GM18505 (cell line): ENCODE data around the gene PSMD11.

ENCODE experiments used
- ATAC-seq: cut with Tn5 transposase; IDR thresholded peaks from one replicate; pipeline ENCODE4 v1.9.1; 2021; ENCODE audit not compliant: unreplicated experiment
- POLR2A ChIP-seq: IDR thresholded peaks from 4 replicates; pipeline ENCODE4 v1.6.1; 2011; ENCODE audit warnings: borderline replicate concordance; ENCODE audit not compliant: insufficient read depth, insufficient read length; ENCODE audit errors: extremely low read depth

PSMD11 gene

DNA sequence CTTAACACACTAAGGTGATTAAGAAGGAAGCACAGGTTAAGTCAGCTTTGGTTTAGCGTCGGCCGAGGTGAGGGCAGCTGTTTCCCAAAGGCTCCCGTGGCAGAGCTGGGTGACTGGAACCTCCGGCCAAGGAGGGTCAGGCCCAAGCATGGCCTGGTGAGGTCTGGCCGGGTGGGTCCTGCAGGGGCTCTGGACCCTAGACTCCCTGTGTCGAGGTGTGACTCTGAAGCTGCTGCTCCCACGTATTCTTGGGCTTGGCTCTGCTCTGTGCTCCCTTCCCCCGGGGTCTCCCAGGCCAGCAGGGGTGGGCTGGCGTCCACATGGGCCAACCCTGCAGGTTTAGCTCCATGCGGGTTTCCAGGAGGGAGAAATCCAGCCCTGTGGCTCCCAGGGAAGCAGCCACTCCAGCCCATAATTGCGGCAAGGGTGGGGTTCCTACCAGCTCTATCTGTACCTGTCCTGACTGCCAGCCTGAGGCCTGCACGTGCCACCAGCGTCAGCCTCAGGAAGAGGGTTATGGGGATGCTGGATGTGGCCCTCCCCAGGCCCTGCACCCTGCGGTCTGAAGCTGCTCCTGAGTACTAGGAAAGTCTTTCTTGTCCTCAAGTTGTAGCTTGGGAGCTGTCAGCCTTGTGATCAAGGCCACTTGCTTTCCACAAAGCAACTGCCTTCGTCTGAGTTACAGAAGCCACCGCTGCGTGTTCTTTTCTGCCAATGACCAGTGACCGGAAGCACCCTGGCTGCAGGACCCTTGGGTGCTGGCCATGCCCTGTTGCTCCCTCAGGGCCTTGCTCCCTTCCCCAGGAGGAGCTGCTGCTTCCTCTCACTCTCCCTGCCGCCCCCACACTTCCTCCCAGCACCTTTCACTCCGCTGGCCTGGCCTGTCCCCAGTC is 47.3 kb downstream of the PSMD11 start:
- ATAC-seq: no peak
- TF ChIP-seq POLR2A: peak; percentile 57

DNA sequence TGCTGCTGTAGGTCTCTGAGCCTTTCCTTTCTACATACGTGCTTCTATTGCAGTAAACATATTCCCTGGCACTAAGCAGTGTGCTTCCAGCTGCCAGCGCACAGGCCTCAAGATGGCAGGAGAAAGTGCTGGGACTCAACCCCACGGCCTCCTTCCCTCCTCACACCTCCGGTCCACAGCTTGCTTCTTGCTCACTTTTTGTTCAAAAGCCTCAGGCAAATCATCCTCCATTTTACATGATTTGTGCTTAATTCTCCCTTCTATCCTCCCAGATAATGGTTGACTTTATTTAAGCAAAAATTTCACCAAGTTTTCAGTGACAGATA is 47.9 kb downstream of the PSMD11 start:
- TF ChIP-seq POLR2A: no peak
- ATAC-seq: no peak

- no peak for ATAC-seq
- TF ChIP-seq POLR2A: no peak
These were observed 48.5 kb downstream of the PSMD11 start for GRCh38 chr17:32492648-32493289.

GRCh38 chr17:32493571-32493970 is 49.3 kb downstream of the PSMD11 start:
- ATAC-seq: no peak
- TF ChIP-seq POLR2A: no peak

DNA sequence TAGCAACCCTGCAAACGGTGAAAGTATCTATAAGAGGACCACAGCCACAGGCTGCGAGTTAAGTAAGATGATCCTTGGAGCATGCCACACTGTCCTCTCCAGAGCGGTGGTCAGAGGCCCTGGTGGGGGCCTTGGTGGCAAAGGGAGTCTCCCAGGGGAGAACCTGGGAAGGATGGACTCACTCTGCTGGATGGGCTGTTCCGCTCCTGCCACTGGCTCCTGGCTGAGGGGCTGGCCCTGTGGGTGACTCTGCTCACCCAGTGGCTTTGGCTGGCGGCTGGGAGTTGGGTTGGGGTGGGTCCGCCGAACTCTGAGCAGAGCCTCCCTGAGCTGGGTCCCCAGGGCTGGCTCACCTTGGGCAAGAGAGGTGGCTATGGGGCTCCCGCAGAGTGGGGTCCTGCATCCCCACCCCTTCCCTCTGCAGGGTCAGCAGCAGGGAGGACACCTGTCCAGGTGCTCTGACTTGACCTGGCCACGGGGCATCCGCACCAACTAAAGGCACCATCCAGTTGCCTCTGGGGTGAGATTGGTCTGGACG is 49.7 kb downstream of the PSMD11 start:
- no peak for TF ChIP-seq POLR2A

DNA sequence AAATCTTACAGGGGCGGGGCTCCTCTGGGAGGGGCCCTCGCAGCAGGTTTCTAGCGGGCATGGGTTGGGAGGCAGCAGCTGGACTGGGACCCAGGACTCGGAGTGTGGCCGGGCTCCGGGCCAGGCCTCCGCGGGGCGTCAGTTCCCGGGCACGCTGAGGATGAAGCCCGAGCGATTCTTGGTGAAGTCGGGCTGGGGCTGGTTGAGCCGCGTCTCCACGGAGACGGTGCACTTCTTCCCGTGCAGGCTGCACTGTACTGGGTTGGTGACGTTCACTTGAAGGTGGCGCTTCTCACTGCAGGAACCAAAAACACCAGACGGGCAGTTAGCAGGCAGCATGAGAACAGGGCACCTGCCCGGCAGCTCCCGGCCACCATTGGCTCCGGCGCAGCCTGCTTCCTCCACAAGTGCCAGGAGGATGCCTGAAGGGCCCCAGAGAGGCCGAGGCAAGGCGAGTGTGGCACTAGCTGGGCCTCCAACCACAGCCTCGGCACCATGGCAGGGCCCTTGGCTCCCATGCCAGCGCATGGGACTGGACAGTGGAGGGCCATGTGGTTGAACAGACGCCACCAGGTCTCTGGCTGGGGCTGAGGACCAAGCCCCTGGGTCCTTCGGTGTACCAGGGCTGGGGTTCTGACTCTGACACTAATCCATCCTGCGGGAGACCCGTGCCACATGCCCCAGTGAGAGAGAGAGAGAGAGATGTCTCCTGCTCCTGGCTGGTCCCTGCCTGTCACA is 50.5 kb downstream of the PSMD11 start:
- TF ChIP-seq POLR2A: no peak
- no peak for ATAC-seq

More for the DNA sequence above, 49.7 kb downstream of the PSMD11 start:
- ATAC-seq: no peak

GRCh38 chr17:32495359-32496231 is 51.3 kb downstream of the PSMD11 start:
- ATAC-seq: no peak
- TF ChIP-seq POLR2A: no peak

GRCh38 chr17:32496395-32497073 is 52.2 kb downstream of the PSMD11 start:
- TF ChIP-seq POLR2A: no peak
- no peak for ATAC-seq

DNA sequence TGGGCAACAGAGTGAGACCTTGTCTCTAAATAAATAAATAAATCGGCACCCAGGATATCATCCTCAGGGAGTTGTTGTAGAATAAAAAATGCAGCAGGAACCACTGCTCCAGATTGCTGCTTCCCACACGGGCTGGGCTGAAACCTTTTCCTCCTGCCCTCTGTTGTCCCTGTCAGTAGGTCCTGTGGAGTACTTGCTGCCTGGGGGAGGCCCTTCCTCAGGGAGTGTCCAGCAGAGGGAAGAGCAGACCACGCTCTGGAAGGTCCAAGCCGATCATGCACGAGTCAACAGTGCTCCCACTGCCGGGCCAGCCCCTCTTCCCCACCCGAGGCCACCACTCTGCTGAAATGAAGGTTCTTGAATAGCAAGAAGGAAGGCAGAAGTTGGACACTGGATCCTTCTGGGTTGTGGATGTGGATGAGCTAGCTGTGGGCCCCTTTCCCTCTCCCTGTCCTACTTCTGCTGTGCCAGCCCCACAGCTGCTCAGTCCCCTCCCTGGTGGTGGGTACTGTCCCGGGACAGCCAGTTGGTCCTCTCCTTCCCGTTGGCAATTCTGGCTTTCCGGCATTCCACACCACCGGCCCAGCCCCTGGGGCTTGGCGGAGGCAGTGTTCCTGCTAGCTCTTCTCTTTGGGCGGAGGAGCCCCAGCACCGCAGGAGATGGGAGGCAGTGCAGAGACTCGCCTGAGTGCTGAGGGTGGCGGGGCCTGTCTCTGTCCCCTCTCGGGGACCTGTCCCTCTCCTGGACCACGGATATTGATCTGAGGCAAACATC is 53.3 kb downstream of the PSMD11 start:
- no peak for ATAC-seq
- no peak for TF ChIP-seq POLR2A

DNA sequence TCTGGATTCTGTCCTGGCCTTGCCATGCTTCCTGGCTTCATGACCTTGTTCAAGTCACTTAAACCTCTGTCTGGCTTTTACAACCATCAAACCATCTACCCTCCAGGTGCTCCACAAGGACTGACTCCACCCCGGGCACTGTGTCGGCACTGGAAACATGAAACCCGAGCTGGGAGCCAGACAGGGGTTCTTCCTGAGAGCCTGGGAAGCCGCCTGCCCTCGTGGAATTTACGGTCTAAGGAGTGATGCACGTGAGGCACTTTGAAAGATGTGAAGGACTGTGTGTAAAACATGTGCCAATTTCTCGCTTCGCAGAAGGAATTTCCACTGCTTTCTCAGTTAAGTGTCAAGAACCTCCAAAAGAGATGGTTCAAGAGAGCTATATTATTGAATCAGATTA is 54.1 kb downstream of the PSMD11 start:
- no peak for TF ChIP-seq POLR2A

DNA sequence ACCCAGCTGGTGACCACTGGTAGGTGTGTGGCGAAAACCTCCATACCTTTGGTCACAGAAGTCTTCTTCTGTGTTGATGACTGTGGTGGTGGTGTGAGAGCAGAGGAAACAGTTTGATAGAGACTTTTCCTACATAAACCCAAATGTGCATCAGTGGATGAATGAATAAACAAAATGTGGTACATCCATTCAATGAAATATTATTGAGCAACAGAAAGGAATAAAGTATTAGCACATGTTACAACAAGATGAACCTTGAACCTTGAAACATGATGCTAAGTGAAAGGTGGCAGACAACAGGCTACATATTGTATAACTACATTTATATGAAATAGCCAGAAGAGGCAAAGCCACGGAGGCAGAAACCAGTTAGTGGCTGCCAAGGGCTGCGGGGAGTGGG is 57.7 kb downstream of the PSMD11 start:
- TF ChIP-seq POLR2A: no peak

More for the DNA sequence above, 54.1 kb downstream of the PSMD11 start:
- ATAC-seq: no peak

DNA sequence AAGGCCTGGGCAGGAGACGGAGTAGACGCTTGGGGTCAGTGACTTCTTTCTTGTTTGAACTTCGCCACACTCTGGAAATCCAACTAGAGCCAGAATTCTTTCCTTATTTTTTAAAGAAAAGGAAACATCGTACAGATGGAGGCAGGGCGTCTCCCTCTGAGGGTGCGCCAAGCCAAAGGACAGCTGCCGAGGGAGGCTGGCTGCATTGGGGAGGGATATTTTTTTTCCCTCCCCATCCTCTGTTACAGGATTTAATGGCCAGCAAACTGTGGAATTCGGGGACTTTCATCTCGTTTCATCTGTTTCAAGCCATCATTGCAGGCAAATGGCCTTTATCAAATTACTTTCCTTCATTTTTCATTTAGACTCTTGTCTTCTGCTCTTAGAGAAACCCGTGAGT is 58.4 kb downstream of the PSMD11 start:
- no peak for TF ChIP-seq POLR2A
- no peak for ATAC-seq

More for the DNA sequence above, 57.7 kb downstream of the PSMD11 start:
- no peak for ATAC-seq
